Progenitor cell of endocrine pancreas (in vitro differentiated cells): ENCODE results near the gene C17orf113. TPM values are rescaled to one million over a fixed set of nuclear protein-coding genes. Genes with fewer than 3 reads are reported as not detected.

Experiments
- DNase-seq: peaks from one replicate; pipeline ENCODE4 v3.0.0; 2021; ENCODE audit warnings: low spot score; ENCODE audit not compliant: unreplicated experiment
- H3K27ac Mint-ChIP-seq: 2 replicates; pipeline ENCODE4 v1.8.0; 2021; ENCODE audit warnings: mild to moderate bottlenecking, moderate library complexity, mixed read lengths
- H3K27me3 Mint-ChIP-seq: 2 replicates; pipeline ENCODE4 v1.8.0; 2021; ENCODE audit warnings: mixed read lengths
- H3K36me3 Mint-ChIP-seq: 2 replicates; pipeline ENCODE4 v1.8.0; 2022; ENCODE audit warnings: mixed read lengths; ENCODE audit not compliant: insufficient read depth
- H3K4me1 Mint-ChIP-seq: 2 replicates; pipeline ENCODE4 v1.8.0; 2021; ENCODE audit warnings: low read depth, mixed read lengths
- H3K4me3 Mint-ChIP-seq: 2 replicates; pipeline ENCODE4 v1.8.0; 2021; ENCODE audit warnings: low read depth, mild to moderate bottlenecking, moderate library complexity, mixed read lengths
- H3K9me3 Mint-ChIP-seq: 2 replicates; pipeline ENCODE4 v1.8.0; 2021; ENCODE audit warnings: low read depth, mixed read lengths
- total RNA-seq: library from RNA; stranded (reverse); gene quantifications from 2 replicates; pipeline ENCODE4 v1.2.1, GENCODE V29; 2021
- TF ChIP-seq, protein P1 (sequence below): fragments of 200-600 bp; sonication (generic); IDR thresholded peaks from one replicate; pipeline ENCODE4 v1.5.0; 2021; ENCODE audit warnings: antibody characterized with exemption, mild to moderate bottlenecking; ENCODE audit not compliant: unreplicated experiment

C17orf113 gene
- total RNA-seq, 1 donor from 2014 or later, result 3.2 TPM

DNA sequence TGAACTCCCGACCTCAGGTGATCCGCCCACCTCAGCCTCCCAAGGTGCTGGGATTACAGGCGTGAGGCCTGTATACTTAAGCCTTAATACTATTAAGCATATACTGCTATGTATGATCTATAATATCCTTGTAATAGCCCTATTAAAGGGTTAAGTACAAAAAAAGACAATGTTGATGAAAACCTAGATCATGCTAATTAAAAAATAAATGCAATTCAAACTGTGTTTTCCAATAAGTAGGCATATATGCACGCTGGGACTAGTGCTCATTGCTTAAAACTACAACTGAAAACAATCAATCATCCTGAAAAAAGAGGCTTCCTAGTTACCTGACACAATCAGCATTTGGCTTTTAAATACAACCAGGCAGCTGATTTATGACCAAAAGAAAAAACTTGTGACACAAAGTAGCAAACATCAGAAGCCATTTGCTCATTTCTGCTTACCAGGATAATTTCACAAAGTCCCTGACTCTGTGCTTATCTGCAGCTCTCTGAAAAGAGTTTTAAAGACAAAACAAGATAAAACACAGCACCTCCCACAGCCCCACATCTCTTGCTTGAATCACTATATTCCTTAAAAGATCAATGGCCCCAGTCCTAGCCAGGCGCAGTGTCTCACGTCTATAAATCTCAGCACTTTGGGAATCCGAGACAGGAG, 36.8 kb upstream of the C17orf113 start:
- H3K36me3 Mint-ChIP-seq, result no peaks in the 10 kb centered on the region
- no peak for DNase-seq
- H3K27me3 Mint-ChIP-seq, result peaks cover 19% of the 10 kb centered on the region
- peak overlapping the region; percentile 9 for H3K27ac Mint-ChIP-seq
- H3K9me3 Mint-ChIP-seq, result no peaks in the 10 kb centered on the region
- peaks cover 9% of the 10 kb centered on the region for H3K4me1 Mint-ChIP-seq
- TF ChIP-seq, protein P1, sequence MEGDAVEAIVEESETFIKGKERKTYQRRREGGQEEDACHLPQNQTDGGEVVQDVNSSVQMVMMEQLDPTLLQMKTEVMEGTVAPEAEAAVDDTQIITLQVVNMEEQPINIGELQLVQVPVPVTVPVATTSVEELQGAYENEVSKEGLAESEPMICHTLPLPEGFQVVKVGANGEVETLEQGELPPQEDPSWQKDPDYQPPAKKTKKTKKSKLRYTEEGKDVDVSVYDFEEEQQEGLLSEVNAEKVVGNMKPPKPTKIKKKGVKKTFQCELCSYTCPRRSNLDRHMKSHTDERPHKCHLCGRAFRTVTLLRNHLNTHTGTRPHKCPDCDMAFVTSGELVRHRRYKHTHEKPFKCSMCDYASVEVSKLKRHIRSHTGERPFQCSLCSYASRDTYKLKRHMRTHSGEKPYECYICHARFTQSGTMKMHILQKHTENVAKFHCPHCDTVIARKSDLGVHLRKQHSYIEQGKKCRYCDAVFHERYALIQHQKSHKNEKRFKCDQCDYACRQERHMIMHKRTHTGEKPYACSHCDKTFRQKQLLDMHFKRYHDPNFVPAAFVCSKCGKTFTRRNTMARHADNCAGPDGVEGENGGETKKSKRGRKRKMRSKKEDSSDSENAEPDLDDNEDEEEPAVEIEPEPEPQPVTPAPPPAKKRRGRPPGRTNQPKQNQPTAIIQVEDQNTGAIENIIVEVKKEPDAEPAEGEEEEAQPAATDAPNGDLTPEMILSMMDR, result no peak
- H3K4me3 Mint-ChIP-seq, result no peak overlapping the region

DNA sequence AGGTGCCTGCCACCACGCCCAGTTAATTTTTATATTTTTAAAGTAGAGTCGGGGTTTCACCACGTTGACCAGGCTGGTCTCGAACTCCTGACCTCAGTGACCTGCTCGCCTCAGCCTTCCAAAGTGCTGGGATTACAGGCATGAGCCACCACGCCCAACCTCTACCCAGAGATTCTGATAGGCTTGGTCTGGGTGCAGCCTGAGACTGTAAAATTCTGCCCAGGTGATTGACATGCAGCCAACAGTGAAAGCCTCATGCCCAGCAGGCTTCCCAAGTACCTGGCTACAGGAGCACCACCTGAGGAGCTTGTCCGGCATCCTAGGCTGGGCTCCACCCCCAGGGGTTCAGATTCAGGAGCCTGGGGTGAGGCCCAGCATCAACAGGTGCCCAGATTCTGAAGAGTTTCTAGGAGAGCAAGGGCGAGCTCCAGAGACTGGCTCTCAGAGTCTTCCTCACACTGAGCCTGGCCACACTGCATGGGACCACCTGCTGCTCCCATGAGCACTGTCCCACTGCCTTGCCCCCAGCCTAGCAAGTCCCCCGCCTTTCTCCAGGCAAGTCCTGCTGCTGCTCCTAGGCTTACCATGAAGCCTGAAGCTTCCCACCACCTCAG, 31.2 kb upstream of the C17orf113 start:
- H3K9me3 Mint-ChIP-seq, result no peaks in the 10 kb centered on the region
- H3K36me3 Mint-ChIP-seq, result no peaks in the 10 kb centered on the region

DNA sequence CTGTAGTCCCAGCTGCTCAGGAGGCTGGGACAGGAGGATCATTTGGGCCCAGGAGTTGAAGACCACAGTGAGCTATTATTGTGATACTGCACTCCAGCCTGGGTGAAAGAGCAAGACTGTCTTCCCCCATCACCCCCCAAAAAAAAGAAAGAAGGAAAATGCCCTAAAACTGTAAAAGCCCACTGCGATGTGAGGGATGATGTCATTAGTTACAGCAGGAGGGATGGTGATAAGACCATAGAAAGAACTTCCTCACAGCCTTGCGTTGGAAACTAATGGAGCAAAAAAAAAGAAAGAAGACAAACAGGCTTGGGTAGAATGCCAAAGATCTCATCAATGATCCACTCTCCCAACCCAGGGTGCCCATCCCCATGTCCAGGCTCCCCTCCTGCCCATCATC, 29.1 kb upstream of the C17orf113 start:
- Mint-ChIP-seq H3K36me3 (no peaks in the 10 kb centered on the region), H3K9me3 (no peaks in the 10 kb centered on the region)

More for the DNA sequence above, 31.2 kb upstream of the C17orf113 start:
- DNase-seq, result no peak
- TF ChIP-seq, protein P1, result no peak
- H3K27ac Mint-ChIP-seq, result no peak overlapping the region
- no peaks in the 10 kb centered on the region for H3K4me1 Mint-ChIP-seq
- H3K4me3 Mint-ChIP-seq, result no peak overlapping the region
- H3K27me3 Mint-ChIP-seq, result peaks cover 9% of the 10 kb centered on the region

DNA sequence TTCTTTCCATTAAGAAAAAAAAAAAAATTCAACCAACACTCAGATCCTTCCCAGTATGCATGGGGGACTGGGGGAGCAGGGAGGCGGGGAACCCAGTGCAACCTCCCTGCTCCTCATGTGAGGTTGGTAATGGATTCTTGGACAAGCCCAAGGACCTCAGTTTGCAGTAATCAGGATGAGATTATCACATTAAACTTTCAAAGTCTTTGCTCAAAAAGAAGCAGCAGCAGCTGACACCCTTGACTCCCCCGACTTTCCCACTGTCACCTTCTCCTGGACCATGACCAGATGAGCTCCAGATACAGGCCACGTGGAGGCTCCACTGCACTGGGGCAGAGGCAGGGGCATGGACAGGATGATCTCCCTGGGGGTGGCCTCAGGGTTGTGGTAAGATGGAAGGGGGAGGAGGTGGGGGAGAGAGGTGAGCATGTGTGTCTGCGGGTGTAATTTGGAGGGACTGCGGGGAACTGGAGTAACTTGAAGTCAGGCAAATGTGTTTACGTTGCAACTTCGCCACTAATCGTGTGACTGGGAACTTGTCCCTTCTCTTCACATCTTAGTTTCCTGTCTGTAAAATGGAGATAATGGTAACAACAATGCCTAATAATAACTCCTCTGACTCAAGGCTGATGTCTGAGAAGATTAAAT, 28.1 kb upstream of the C17orf113 start:
- TF ChIP-seq, protein P1, result no peak
- Mint-ChIP-seq H3K27me3 (peaks cover 27% of the 10 kb centered on the region), H3K9me3 (no peaks in the 10 kb centered on the region), H3K4me1 (no peaks in the 10 kb centered on the region), H3K36me3 (no peaks in the 10 kb centered on the region), H3K4me3 (no peak overlapping the region), H3K27ac (no peak overlapping the region)
- DNase-seq, result no peak

More for the DNA sequence above, 29.1 kb upstream of the C17orf113 start:
- peaks cover 21% of the 10 kb centered on the region for H3K27me3 Mint-ChIP-seq
- TF ChIP-seq, protein P1, result no peak
- H3K27ac Mint-ChIP-seq, result no peak overlapping the region
- no peak overlapping the region for H3K4me3 Mint-ChIP-seq
- H3K4me1 Mint-ChIP-seq, result no peaks in the 10 kb centered on the region
- no peak for DNase-seq

DNA sequence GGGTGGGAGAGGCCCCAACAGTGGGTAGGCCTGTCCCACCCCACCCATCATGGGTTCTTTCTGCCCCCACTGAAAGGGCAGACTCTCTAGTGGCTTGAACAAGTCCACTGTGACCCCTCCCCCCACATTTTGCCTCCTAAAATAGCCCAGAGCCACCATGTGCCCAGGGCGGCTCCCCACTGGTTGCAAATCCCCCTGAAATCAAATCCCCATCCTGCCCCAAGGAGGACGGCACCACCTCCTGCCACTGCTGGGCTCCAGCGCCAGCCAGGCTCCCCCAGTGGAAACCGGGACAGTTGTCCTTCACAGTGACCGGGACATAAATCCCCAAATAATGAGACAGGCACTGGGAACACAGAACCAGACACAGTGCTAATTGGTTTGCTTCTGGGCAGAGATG, 27.4 kb upstream of the C17orf113 start:
- Mint-ChIP-seq H3K27ac (no peak overlapping the region), H3K4me1 (peaks cover 1% of the 10 kb centered on the region), H3K27me3 (peaks cover 35% of the 10 kb centered on the region), H3K9me3 (no peaks in the 10 kb centered on the region), H3K36me3 (no peaks in the 10 kb centered on the region), H3K4me3 (no peak overlapping the region)
- DNase-seq, result no peak
- TF ChIP-seq, protein P1, result no peak
